ENCODE results near the gene NPC1. TPM values are rescaled to one million over a fixed set of nuclear protein-coding genes. Genes with fewer than 3 reads are reported as not detected.
"Not testable (repeated sequence)": the region's sequence is repeated elsewhere in the genome, so short reads cannot be mapped to it uniquely, and the experiment has no call there.

Gene NPC1
- total RNA-seq, 4 donors from 2014 or later = 10.0 to 58.9 (median 41.1) TPM

DNA sequence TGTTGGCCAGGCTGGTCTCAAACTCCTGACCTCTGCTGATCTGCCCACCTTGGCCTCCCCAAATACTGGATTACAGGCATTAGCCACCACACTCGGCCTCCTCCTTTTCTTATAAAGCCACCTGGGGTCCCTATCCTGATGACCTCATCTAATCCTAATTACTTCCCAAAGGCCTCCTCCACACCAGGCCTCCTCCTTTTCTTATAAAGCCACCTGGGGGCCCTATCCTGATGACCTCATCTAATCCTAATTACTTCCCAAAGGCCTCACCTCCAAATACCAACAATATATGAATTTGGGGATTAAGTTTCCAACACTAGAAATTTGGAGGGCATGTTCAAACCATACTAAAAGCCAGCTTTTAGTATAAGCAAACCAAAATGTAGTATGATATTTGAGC lies 92.7 kb downstream of the NPC1 start:
- no peak for DNase-seq
- intact Hi-C loops (cut with DNase I; ENCODE audit: low total_unique reads) = no loop called here
- no peak overlapping the region for H3K27ac ChIP-seq
- H3K4me1 ChIP-seq = no peaks in the 10 kb centered on the region
- H3K36me3 ChIP-seq = no peaks in the 10 kb centered on the region
- H3K9me3 ChIP-seq = no peaks in the 10 kb centered on the region
- H3K27me3 ChIP-seq = no peaks in the 10 kb centered on the region
- TF ChIP-seq, protein P1, sequence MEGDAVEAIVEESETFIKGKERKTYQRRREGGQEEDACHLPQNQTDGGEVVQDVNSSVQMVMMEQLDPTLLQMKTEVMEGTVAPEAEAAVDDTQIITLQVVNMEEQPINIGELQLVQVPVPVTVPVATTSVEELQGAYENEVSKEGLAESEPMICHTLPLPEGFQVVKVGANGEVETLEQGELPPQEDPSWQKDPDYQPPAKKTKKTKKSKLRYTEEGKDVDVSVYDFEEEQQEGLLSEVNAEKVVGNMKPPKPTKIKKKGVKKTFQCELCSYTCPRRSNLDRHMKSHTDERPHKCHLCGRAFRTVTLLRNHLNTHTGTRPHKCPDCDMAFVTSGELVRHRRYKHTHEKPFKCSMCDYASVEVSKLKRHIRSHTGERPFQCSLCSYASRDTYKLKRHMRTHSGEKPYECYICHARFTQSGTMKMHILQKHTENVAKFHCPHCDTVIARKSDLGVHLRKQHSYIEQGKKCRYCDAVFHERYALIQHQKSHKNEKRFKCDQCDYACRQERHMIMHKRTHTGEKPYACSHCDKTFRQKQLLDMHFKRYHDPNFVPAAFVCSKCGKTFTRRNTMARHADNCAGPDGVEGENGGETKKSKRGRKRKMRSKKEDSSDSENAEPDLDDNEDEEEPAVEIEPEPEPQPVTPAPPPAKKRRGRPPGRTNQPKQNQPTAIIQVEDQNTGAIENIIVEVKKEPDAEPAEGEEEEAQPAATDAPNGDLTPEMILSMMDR (IDR thresholded peaks at IDR 0.05) = no peak
- no peak overlapping the region for H3K4me3 ChIP-seq

DNA sequence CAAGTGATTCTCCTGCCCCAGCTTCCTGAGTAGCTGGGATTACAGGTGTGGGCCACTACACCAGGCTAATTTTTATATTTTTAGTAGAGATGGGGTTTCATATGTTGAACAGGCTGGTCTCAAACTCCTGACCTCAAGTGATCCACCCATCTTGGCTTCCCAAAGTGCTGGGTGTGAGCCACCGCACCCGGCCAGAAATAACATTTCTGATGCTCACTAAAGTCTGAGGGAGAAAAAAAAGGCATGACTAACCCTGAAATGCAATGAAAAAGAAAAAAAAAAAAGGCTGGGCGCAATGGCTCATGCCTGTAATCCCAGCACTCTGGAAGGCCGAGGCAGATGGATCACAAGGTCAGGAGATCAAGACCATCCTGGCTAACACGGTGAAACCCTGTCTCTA lies 96.7 kb downstream of the NPC1 start:
- H3K27ac ChIP-seq; H3K9me3 ChIP-seq; H3K4me3 ChIP-seq; intact Hi-C loops (cut with DNase I; ENCODE audit: low total_unique reads); H3K36me3 ChIP-seq; DNase-seq; H3K4me1 ChIP-seq; H3K27me3 ChIP-seq: not testable (repeated sequence)

DNA sequence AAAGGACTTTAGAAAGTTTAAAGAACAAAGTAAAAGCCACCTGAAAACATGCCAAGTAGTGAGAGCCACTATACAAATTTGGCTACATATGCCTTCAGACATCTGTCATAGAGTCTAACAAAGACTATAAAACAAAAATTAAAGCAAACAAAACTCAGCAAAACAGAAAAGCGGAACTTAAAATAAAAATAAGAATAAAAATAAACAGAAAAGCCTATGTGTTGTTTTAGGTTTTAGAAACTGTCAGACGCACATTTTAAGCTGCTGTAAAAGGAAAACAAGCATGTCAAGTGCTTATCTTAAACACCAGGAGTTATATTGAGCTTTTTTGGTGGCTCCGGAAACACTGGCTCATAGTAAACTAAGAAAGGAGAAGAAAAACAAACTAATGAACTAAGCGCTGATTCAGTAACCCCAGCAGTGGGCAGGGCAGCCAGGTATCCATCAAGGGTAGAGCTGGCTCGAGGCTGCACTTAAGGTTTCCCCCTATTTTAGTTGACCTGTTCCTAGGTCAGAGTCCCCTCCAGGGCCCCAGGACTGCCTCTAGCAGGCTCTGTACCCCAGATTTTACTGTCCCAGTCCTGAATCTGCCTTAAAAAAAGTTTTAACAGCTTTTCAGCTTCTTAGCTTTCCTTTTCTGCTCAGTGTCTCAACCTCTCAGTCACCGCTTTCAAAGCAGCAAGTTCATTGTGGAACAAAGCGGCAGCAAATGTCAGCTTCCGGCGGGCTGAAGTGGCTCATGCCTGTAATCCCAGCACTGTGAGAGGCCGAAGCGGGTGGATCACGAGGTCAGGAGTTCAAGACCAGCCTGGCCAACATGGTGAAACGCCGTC lies 98.4 kb downstream of the NPC1 start:
- no peak for DNase-seq
- H3K4me1 ChIP-seq = peaks cover 0 to 6% of the 10 kb centered on the region in 2 donors
- no peaks in the 10 kb centered on the region for H3K27me3 ChIP-seq
- H3K27ac ChIP-seq = peak overlapping the region; percentile 67 to 76
- H3K4me3 ChIP-seq = peak overlapping the region in 1 of 2 donors; percentile 7
- H3K36me3 ChIP-seq = no peaks in the 10 kb centered on the region
- TF ChIP-seq, protein P1 (IDR thresholded peaks at IDR 0.05) = no peak
- TF ChIP-seq POLR2A (IDR thresholded peaks at IDR 0.05) = no peak
- H3K9me3 ChIP-seq = no peaks in the 10 kb centered on the region
- intact Hi-C loops (cut with DNase I; ENCODE audit: low total_unique reads) = no loop called here

DNA sequence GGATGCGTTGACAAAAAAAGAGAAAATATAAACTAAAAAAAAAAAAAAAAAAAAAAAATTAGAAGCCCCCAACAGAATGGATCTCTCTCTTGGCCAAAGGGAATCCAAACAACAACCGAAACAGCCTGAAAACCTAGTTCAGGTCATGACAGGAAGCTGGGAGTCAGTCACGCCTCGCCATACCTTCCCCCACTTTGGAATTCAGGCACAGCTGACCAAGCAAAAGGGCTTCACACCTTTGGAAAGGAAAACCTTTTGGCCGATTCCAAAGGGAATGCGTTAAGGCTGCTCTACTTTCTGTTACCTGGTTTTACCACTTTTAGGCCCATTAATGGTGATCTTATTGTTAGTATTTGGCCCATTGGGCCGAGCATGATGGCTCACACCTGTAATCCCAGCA lies 100.9 kb downstream of the NPC1 start:
- Histone ChIP-seq H3K36me3 (no peaks in the 10 kb centered on the region), H3K27ac (no peak overlapping the region), H3K27me3 (no peaks in the 10 kb centered on the region), H3K4me3 (no peak overlapping the region), H3K9me3 (no peaks in the 10 kb centered on the region), H3K4me1 (peaks cover 0 to 6% of the 10 kb centered on the region in 2 donors)
- no peak for DNase-seq
- intact Hi-C loops (cut with DNase I; ENCODE audit: low total_unique reads) = no loop called here
- TF ChIP-seq, protein P1 (IDR thresholded peaks at IDR 0.05) = no peak

DNA sequence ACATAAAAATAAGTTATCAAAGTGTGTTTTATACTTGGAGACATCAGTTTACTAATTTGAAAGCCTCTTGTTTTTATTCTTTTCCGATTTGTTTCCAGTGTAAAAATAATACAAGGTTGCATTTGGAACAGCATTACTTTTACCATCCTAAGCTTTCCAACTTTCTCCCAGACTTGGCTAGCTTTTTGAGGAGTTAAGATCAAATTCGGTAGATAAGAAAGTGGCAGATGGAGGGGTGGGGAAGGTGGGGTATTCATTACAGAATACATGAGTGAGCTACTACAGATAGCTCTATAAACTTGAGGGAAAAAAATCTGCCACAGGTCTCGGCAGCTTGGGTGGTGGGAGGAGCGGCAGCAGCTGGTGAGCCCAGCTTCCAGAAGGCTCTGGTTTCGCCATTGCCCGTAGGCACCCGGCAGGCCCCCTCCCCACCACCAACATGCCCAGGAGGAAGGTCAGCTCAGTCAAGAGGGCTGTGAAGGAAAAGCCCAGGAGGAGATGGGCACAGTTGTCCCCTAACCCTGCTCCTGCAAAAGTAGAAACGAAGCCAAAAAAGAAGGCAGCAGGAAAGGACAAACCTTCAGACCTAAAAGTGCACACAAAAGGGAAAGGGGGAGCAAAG lies 101.6 kb downstream of the NPC1 start:
- no peaks in the 10 kb centered on the region for H3K36me3 ChIP-seq
- no peak overlapping the region for H3K4me3 ChIP-seq
- H3K9me3 ChIP-seq = no peaks in the 10 kb centered on the region
- peaks cover 0 to 6% of the 10 kb centered on the region in 2 donors for H3K4me1 ChIP-seq
- intact Hi-C loops (cut with DNase I; ENCODE audit: low total_unique reads) = no loop called here
- TF ChIP-seq, protein P1 (IDR thresholded peaks at IDR 0.05) = no peak
- no peak for TF ChIP-seq POLR2A (IDR thresholded peaks at IDR 0.05)
- H3K27ac ChIP-seq = peak overlapping the region in 1 of 2 donors; percentile 33
- no peak for DNase-seq
- H3K27me3 ChIP-seq = no peaks in the 10 kb centered on the region

Small RNA genes within 50 kb of the gene (small RNA-seq; reads per million reads assigned to genes)
- gene AC026634.1 (not detected), gene RF00019 (not detected)

Other genes with a start within 250 kb of the NPC1 start
- gene RIOK3, start 133.2 kb downstream of the NPC1 start, total RNA-seq = 10 to 100 TPM; 14.4 to 53.3 (median 39.8) TPM
- gene RMC1, start 83.0 kb downstream of the NPC1 start, total RNA-seq = 10 to 100 TPM; 12.9 to 56.4 (median 27.8) TPM
- 10 to 100 TPM; 10.8 to 33.4 (median 15.9) TPM for gene ANKRD29, start 76.4 kb upstream of the NPC1 start, total RNA-seq
- 10 to 100 TPM; 46.5 to 75.4 (median 57.4) TPM for gene LAMA3, start 102.9 kb upstream of the NPC1 start, total RNA-seq

Data from uterus (tissue), 4 donors.